ENCODE measurements around the gene NRIP2. TPM values are rescaled to one million over a fixed set of nuclear protein-coding genes. Genes with fewer than 3 reads are reported as not detected.

NRIP2 gene
- total RNA-seq, 2 experiments from 2014 or later = not detected

DNA sequence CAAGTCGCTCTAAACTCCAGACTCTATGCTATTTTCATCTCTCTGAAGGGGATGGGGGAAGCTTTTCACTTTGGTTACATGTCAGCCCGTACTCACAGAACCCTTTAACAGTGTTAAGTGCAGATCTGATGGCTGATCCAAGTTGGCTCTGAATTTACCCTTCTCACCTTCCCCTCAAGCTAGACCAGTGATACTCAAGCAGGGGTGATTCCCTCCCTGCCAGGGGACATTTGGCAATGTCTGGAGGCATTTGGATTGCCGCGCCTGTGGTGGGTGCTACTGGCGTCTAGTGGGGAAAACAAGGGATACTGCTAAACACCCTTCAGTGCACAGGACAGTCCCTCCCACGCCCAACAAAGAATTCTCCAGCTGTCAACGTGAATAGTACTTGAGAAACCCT is 28.0 kb upstream of the NRIP2 start:
- no peak overlapping the region for H2AFZ ChIP-seq (ENCODE audit: low read length)
- H3K4me1 ChIP-seq (ENCODE audit: insufficient read depth, low read length, poor library complexity, severe bottlenecking) = no peaks in the 10 kb centered on the region
- no peaks in the 10 kb centered on the region for H3K9me3 ChIP-seq (ENCODE audit: low read length)
- DNase-seq (ENCODE audit: low spot score) = no peak
- no peaks in the 10 kb centered on the region for H3K79me2 ChIP-seq (ENCODE audit: insufficient read depth, low read depth, low read length)
- H3K9me2 ChIP-seq (ENCODE audit: insufficient read depth, low read length) = no peaks in the 10 kb centered on the region
- CTCF ChIA-PET (ENCODE audit: unreplicated experiment) = no interaction called here
- no TSS peak for BruUV-seq (replicated peaks)
- H3K4me2 ChIP-seq (ENCODE audit: low read length) = no peak overlapping the region
- no peak for TF ChIP-seq EZH2phosphoT487 (IDR thresholded peaks at IDR 0.05; ENCODE audit: borderline replicate concordance, low read depth, low read length)
- TF ChIP-seq, protein P1, sequence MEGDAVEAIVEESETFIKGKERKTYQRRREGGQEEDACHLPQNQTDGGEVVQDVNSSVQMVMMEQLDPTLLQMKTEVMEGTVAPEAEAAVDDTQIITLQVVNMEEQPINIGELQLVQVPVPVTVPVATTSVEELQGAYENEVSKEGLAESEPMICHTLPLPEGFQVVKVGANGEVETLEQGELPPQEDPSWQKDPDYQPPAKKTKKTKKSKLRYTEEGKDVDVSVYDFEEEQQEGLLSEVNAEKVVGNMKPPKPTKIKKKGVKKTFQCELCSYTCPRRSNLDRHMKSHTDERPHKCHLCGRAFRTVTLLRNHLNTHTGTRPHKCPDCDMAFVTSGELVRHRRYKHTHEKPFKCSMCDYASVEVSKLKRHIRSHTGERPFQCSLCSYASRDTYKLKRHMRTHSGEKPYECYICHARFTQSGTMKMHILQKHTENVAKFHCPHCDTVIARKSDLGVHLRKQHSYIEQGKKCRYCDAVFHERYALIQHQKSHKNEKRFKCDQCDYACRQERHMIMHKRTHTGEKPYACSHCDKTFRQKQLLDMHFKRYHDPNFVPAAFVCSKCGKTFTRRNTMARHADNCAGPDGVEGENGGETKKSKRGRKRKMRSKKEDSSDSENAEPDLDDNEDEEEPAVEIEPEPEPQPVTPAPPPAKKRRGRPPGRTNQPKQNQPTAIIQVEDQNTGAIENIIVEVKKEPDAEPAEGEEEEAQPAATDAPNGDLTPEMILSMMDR (conservative IDR thresholded peaks at IDR 0.05; ENCODE audit: low read length) = no peak
- intact Hi-C loops (cut with micrococcal nuclease; ENCODE audit: unreplicated experiment) = no loop called here
- no peak overlapping the region for H3K27ac ChIP-seq (ENCODE audit: low read depth, low read length, poor library complexity, severe bottlenecking)
- H3K4me3 ChIP-seq (ENCODE audit: low read depth, low read length, poor library complexity, severe bottlenecking) = no peak overlapping the region
- POLR2A ChIA-PET = interaction anchor here (1.4 kb wide), 1 partner anchor 12 kb away, joined by 4 read pairs; no protein-coding TSS in a partner anchor
- H3K36me3 ChIP-seq (ENCODE audit: insufficient read depth, low read length) = peaks cover 96% of the 10 kb centered on the region
- H4K20me1 ChIP-seq (ENCODE audit: insufficient read depth, low read length) = no peaks in the 10 kb centered on the region

DNA sequence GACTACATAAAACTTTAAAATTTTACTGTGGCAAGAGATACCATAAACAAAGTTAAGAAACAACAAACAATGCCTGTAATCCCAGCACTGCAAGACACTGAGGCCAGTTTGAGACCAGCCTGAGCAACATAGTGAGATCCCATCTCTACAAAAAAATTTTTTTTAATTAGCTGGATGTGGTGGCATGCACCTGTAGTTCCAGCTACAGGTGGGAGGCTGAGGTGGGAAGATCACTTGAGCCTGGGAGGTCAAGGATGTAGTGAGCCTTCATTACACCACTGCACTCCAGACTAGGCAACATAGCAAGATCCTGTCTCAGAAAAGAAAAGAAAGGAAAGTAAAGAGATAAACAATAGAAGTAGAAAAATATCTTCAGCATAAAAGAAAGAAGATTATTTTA is 25.3 kb upstream of the NRIP2 start:
- Histone ChIP-seq H3K27ac (ENCODE audit: low read depth, low read length, poor library complexity, severe bottlenecking) (no peak overlapping the region), H3K9me3 (ENCODE audit: low read length) (no peaks in the 10 kb centered on the region), H2AFZ (ENCODE audit: low read length) (no peak overlapping the region), H3K4me1 (ENCODE audit: insufficient read depth, low read length, poor library complexity, severe bottlenecking) (no peaks in the 10 kb centered on the region), H3K4me2 (ENCODE audit: low read length) (no peak overlapping the region), H4K20me1 (ENCODE audit: insufficient read depth, low read length) (no peaks in the 10 kb centered on the region), H3K9me2 (ENCODE audit: insufficient read depth, low read length) (no peaks in the 10 kb centered on the region), H3K79me2 (ENCODE audit: insufficient read depth, low read depth, low read length) (no peaks in the 10 kb centered on the region), H3K4me3 (ENCODE audit: low read depth, low read length, poor library complexity, severe bottlenecking) (no peak overlapping the region), H3K36me3 (ENCODE audit: insufficient read depth, low read length) (peaks cover 94% of the 10 kb centered on the region)
- POLR2A ChIA-PET = interaction anchor here (0.7 kb wide), 1 partner anchor 12 kb away, joined by 5 read pairs; no protein-coding TSS in a partner anchor
- intact Hi-C loops (cut with micrococcal nuclease; ENCODE audit: unreplicated experiment) = no loop called here
- TF ChIP-seq, protein P1 (conservative IDR thresholded peaks at IDR 0.05; ENCODE audit: low read length) = no peak
- TF ChIP-seq EZH2phosphoT487 (IDR thresholded peaks at IDR 0.05; ENCODE audit: borderline replicate concordance, low read depth, low read length) = no peak
- DNase-seq (ENCODE audit: low spot score) = no peak
- BruUV-seq (replicated peaks) = no TSS peak
- CTCF ChIA-PET (ENCODE audit: unreplicated experiment) = no interaction called here

DNA sequence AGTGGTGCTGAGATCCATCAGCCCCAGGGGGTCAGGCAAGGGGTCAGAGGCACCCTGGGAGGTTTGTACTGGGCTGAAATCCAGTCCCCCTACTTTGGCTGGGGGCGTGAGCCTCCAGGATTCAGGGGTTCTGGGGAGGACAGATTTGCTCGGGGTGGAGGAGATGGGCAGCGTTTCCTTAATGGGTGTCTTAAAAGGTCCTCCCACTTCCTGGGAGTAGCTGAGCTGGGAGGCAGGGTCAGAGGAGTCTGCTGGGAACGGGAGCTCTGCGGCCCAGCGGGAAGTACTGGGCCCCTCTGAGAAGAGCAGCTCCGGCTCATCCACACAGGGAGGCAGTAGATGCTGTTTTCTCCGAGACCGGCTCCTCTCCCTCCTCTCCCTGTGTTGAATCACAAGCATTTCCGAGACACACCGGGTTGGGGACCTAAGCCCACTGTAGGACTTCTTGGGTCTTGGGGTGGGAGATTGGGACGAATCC is 24.1 kb upstream of the NRIP2 start:
- Histone ChIP-seq H3K4me1 (ENCODE audit: insufficient read depth, low read length, poor library complexity, severe bottlenecking) (no peaks in the 10 kb centered on the region), H3K9me2 (ENCODE audit: insufficient read depth, low read length) (no peaks in the 10 kb centered on the region), H4K20me1 (ENCODE audit: insufficient read depth, low read length) (no peaks in the 10 kb centered on the region), H3K4me2 (ENCODE audit: low read length) (no peak overlapping the region), H3K9me3 (ENCODE audit: low read length) (no peaks in the 10 kb centered on the region), H2AFZ (ENCODE audit: low read length) (no peak overlapping the region), H3K79me2 (ENCODE audit: insufficient read depth, low read depth, low read length) (no peaks in the 10 kb centered on the region), H3K36me3 (ENCODE audit: insufficient read depth, low read length) (peaks cover 91% of the 10 kb centered on the region), H3K27ac (ENCODE audit: low read depth, low read length, poor library complexity, severe bottlenecking) (no peak overlapping the region), H3K4me3 (ENCODE audit: low read depth, low read length, poor library complexity, severe bottlenecking) (no peak overlapping the region)
- BruUV-seq (replicated peaks) = no TSS peak
- CTCF ChIA-PET (ENCODE audit: unreplicated experiment) = no interaction called here
- TF ChIP-seq EZH2phosphoT487 (IDR thresholded peaks at IDR 0.05; ENCODE audit: borderline replicate concordance, low read depth, low read length) = no peak
- TF ChIP-seq, protein P1 (conservative IDR thresholded peaks at IDR 0.05; ENCODE audit: low read length) = no peak
- intact Hi-C loops (cut with micrococcal nuclease; ENCODE audit: unreplicated experiment) = no loop called here
- no peak for DNase-seq (ENCODE audit: low spot score)
- POLR2A ChIA-PET = no interaction called here
